ENCODE results near the gene GLRX5. TPM values are rescaled to one million over a fixed set of nuclear protein-coding genes. Genes with fewer than 3 reads are reported as not detected.

Gene GLRX5
- total RNA-seq, 1 experiment from 2014 or later = 62.2 TPM

DNA sequence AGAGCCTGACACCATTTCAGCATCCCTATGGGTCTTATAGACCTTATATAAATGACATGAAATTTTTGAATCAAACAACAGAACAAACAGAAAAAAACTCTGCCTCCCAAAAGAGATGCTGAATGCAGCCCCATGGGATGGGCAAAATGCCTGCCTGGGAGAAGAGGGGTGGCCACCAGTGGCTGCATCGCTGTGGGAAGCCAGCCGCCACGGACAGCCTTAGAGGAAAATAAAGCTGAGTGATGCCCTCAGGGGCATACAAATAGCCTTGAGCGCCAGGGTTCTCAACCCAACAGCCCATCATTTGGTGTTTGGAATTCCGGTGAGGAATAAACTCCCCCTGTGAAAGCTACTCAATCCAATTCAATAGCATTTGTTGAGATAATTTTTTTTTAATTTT, 41.3 kb upstream of the GLRX5 start:
- Histone ChIP-seq H4K5ac (ENCODE audit: insufficient read length, low read depth, low read length) (no peak overlapping the region), H2BK5ac (ENCODE audit: insufficient read length, low read length) (no peak overlapping the region), H3K23ac (ENCODE audit: insufficient read length, low read depth, low read length) (no peak overlapping the region), H3K79me2 (ENCODE audit: insufficient read depth, low read length) (no peaks in the 10 kb centered on the region), H4K20me1 (ENCODE audit: control insufficient read depth, insufficient read depth, insufficient read length) (no peaks in the 10 kb centered on the region), H2BK20ac (ENCODE audit: low read depth, low read length, poor library complexity, severe bottlenecking) (no peak overlapping the region), H3K27me3 (ENCODE audit: insufficient read depth, low read length) (no peaks in the 10 kb centered on the region), H3K56ac (ENCODE audit: insufficient read length, low read depth, low read length) (no peak overlapping the region), H2BK15ac (ENCODE audit: low read depth, low read length) (no peak overlapping the region), H3K9ac (ENCODE audit: extremely low read depth, insufficient read length, low read length) (no peak overlapping the region), H2AFZ (ENCODE audit: low read length) (no peak overlapping the region), H3K14ac (ENCODE audit: insufficient read depth, low read length) (no peak overlapping the region), H3K4ac (ENCODE audit: low read depth, low read length) (no peak overlapping the region), H3T11ph (ENCODE audit: low read length) (no peak overlapping the region), H3K9me3 (ENCODE audit: control insufficient read depth, low read depth, low read length) (no peaks in the 10 kb centered on the region), H3K79me1 (ENCODE audit: insufficient read depth, low read depth, low read length, poor library complexity, severe bottlenecking) (no peaks in the 10 kb centered on the region), H3K23me2 (ENCODE audit: insufficient read length, low read depth, low read length, poor library complexity, severe bottlenecking) (no peaks in the 10 kb centered on the region), H3K18ac (ENCODE audit: insufficient read length, low read depth, low read length) (no peak overlapping the region), H2AK5ac (ENCODE audit: insufficient read length, low read length) (no peak overlapping the region), H3K4me1 (ENCODE audit: insufficient read depth, low read length) (no peaks in the 10 kb centered on the region), H4K8ac (replicated peaks; ENCODE audit: insufficient read length, low read depth, low read length) (no peak overlapping the region), H4K91ac (ENCODE audit: insufficient read length, low read depth, low read length) (no peak overlapping the region), H2BK12ac (ENCODE audit: insufficient read length, low read depth, low read length) (no peak overlapping the region), H2BK120ac (ENCODE audit: low read depth, low read length, poor library complexity, severe bottlenecking) (no peak overlapping the region), H3K27ac (ENCODE audit: insufficient read length, low read depth, low read length) (no peak overlapping the region), H3K4me2 (ENCODE audit: insufficient read depth, insufficient read length, low read length) (no peak overlapping the region)
- H3K36me3 Mint-ChIP-seq (ENCODE audit: insufficient read depth in 1 of 3, low read depth in 3 of 3) = no peaks in the 10 kb centered on the region
- TF ChIP-seq, protein P1, sequence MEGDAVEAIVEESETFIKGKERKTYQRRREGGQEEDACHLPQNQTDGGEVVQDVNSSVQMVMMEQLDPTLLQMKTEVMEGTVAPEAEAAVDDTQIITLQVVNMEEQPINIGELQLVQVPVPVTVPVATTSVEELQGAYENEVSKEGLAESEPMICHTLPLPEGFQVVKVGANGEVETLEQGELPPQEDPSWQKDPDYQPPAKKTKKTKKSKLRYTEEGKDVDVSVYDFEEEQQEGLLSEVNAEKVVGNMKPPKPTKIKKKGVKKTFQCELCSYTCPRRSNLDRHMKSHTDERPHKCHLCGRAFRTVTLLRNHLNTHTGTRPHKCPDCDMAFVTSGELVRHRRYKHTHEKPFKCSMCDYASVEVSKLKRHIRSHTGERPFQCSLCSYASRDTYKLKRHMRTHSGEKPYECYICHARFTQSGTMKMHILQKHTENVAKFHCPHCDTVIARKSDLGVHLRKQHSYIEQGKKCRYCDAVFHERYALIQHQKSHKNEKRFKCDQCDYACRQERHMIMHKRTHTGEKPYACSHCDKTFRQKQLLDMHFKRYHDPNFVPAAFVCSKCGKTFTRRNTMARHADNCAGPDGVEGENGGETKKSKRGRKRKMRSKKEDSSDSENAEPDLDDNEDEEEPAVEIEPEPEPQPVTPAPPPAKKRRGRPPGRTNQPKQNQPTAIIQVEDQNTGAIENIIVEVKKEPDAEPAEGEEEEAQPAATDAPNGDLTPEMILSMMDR (conservative IDR thresholded peaks at IDR 0.05) = no peak
- no peak for DNase-seq
- peaks cover 0 to 3% of the 10 kb centered on the region in 2 experiments; a peak in 1 of 5 replicates for H3K9me3 Mint-ChIP-seq
- WGBS (ENCODE audit: extremely low coverage, insufficient read length, low lambda C conversion rate) = no CpG with 5 or more reads among the region's 5 CpGs
- H3K4me3 Mint-ChIP-seq = no peak overlapping the region
- peaks cover 0 to 5% of the 10 kb centered on the region in 2 experiments; a peak in 2 of 4 replicates for H3K4me1 Mint-ChIP-seq
- no peak overlapping the region for H3K27ac Mint-ChIP-seq
- no peaks in the 10 kb centered on the region for H3K27me3 Mint-ChIP-seq (ENCODE audit: low read depth)
